OCI-LY7 (cell line): ENCODE measurements around the gene SLIT3. TPM values are rescaled to one million over a fixed set of nuclear protein-coding genes. Genes with fewer than 3 reads are reported as not detected.

Experiments used
- BruUV-seq: library from RNA; stranded (reverse); fragments of 400-500 nt; replicated peaks from 2 replicates; lab custom pipeline; 2021; lab: Mats Ljungman, UMichigan
- CTCF ChIA-PET: fragments of 300-600 bp; sonication (Branson Sonifier 250); formaldehyde crosslinking; loops from one replicate; lab custom pipeline; 2022; ENCODE audit warnings: antibody characterized with exemption; ENCODE audit not compliant: unreplicated experiment; lab: Charles Lee
- POLR2A ChIA-PET: fragments of 300-600 bp; sonication (Branson Sonifier 250); formaldehyde crosslinking; loops from one replicate; lab custom pipeline; 2022; ENCODE audit warnings: antibody characterized with exemption; lab: Charles Lee
- DNase-seq: peaks from one replicate; pipeline ENCODE4 v3.0.0-alpha.2; 2015; ENCODE audit warnings: low spot score
- H2AFZ ChIP-seq: fragments of 200-600 bp; sonication (generic), shearing (Covaris generic); 2 replicates; pipeline ENCODE4 v1.6.1; 2014; ENCODE audit warnings: mild to moderate bottlenecking, antibody characterized with exemption, low read length, moderate library complexity
- H3K27ac ChIP-seq: fragments of 200-600 bp; sonication (generic); 2 replicates; pipeline ENCODE4 v1.5.1; 2014; ENCODE audit warnings: mixed run types, low read depth, mild to moderate bottlenecking, moderate library complexity, low read length, inconsistent platforms; ENCODE audit not compliant: poor library complexity, severe bottlenecking
- H3K36me3 ChIP-seq: fragments of 200-600 bp; sonication (generic); 2 replicates; pipeline ENCODE4 v1.6.1; 2014; ENCODE audit warnings: mild to moderate bottlenecking, antibody characterized with exemption, low read length, moderate library complexity, mixed read lengths; ENCODE audit not compliant: insufficient read depth
- H3K4me1 ChIP-seq: fragments of 200-600 bp; sonication (generic); 2 replicates; pipeline ENCODE4 v1.5.1; 2014; ENCODE audit warnings: mild to moderate bottlenecking, low read length; ENCODE audit not compliant: insufficient read depth, poor library complexity, severe bottlenecking
- H3K4me2 ChIP-seq: fragments of 200-600 bp; sonication (generic); 2 replicates; pipeline ENCODE4 v1.6.1; 2014; ENCODE audit warnings: mild to moderate bottlenecking, low read length
- H3K4me3 ChIP-seq: fragments of 200-600 bp; sonication (generic); 2 replicates; pipeline ENCODE4 v1.5.1; 2014; ENCODE audit warnings: mild to moderate bottlenecking, low read depth, low read length; ENCODE audit not compliant: poor library complexity, severe bottlenecking
- H3K79me2 ChIP-seq: fragments of 200-600 bp; sonication (generic); 2 replicates; pipeline ENCODE4 v1.6.1; 2016; ENCODE audit warnings: low read depth, mild to moderate bottlenecking, low read length, moderate library complexity, mixed read lengths; ENCODE audit not compliant: insufficient read depth
- H3K9me2 ChIP-seq: fragments of 200-600 bp; sonication (generic); 2 replicates; pipeline ENCODE4 v1.6.1; 2016; ENCODE audit warnings: mild to moderate bottlenecking, low read length, mixed read lengths; ENCODE audit not compliant: insufficient read depth
- H3K9me3 ChIP-seq: fragments of 200-600 bp; sonication (generic); 2 replicates; pipeline ENCODE4 v1.6.1; 2014; ENCODE audit warnings: mild to moderate bottlenecking, mixed run types, low read length, mixed read lengths
- H4K20me1 ChIP-seq: fragments of 200-600 bp; sonication (generic); 2 replicates; pipeline ENCODE4 v1.6.1; 2014; ENCODE audit warnings: mild to moderate bottlenecking, antibody characterized with exemption, low read length, moderate library complexity, mixed read lengths; ENCODE audit not compliant: insufficient read depth
- EZH2phosphoT487 ChIP-seq: fragments of 200-600 bp; sonication (generic); IDR thresholded peaks from 2 replicates; pipeline ENCODE4 v1.6.1; 2018; ENCODE audit warnings: low read depth, borderline replicate concordance, mild to moderate bottlenecking, mixed run types, antibody characterized with exemption, low read length, moderate library complexity, mixed read lengths
- intact Hi-C: fragments of 100-400 bp; cut with micrococcal nuclease; formaldehyde crosslinking; loops from one replicate; pipeline ENCODE4 v1.10.0; 2022; ENCODE audit not compliant: unreplicated experiment
- total RNA-seq, 2 experiments: library from RNA; depleted of rRNA in 1 of 2; stranded (reverse); fragments of >200 nt in 1 of 2; shearing (Covaris generic) in 1 of 2; gene quantifications; 2 replicates each; pipeline ENCODE4 v1.2.3, GENCODE V29; 2014 to 2022
- TF ChIP-seq, protein P1 (sequence below): fragments of 200-600 bp; sonication (generic); conservative IDR thresholded peaks from 2 replicates; pipeline ENCODE4 v1.5.1; 2014; ENCODE audit warnings: mild to moderate bottlenecking, antibody characterized with exemption, low read length, moderate library complexity, mixed read lengths

SLIT3 gene
- total RNA-seq, 2 experiments from 2014 or later = not detected

DNA sequence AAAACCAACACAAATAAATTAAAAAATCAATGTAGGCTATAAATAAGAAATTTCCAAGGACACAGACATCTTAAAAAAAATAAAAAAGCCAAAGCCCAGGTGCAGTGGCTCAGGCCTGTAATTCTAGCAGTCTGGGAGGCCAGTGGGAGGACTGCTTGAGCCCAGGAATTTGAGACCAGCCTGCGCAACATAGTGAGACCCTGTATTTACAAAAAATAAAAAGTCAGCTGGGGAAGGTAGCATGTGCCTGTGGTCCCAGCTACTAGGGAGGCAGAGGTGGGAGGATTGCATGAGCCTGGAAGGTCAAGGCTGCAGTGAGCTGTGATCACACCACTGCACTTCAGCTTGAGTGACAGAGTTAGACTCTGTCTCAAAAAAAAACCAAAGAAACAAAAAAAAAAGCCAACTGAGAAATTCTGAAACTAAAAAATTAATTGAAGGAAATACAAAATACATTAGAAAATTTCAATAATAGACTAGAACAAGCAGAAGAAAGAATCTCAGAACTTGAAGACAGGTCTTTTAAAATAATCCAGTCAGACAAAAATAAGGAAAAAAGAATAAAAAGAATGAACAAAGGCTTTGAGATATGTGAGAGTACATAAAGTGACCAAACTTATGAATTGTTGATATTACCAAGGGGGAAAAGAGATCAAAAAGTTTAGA, 572.3 kb downstream of the SLIT3 start:
- Histone ChIP-seq H2AFZ (no peak overlapping the region), H3K4me3 (no peak overlapping the region), H3K4me2 (no peak overlapping the region), H3K9me2 (no peaks in the 10 kb centered on the region), H3K36me3 (no peaks in the 10 kb centered on the region), H3K79me2 (no peaks in the 10 kb centered on the region), H4K20me1 (no peaks in the 10 kb centered on the region), H3K9me3 (peaks cover 4% of the 10 kb centered on the region; the same call in 1 of the 2 replicates), H3K4me1 (no peaks in the 10 kb centered on the region), H3K27ac (no peak overlapping the region)
- TF ChIP-seq, protein P1, sequence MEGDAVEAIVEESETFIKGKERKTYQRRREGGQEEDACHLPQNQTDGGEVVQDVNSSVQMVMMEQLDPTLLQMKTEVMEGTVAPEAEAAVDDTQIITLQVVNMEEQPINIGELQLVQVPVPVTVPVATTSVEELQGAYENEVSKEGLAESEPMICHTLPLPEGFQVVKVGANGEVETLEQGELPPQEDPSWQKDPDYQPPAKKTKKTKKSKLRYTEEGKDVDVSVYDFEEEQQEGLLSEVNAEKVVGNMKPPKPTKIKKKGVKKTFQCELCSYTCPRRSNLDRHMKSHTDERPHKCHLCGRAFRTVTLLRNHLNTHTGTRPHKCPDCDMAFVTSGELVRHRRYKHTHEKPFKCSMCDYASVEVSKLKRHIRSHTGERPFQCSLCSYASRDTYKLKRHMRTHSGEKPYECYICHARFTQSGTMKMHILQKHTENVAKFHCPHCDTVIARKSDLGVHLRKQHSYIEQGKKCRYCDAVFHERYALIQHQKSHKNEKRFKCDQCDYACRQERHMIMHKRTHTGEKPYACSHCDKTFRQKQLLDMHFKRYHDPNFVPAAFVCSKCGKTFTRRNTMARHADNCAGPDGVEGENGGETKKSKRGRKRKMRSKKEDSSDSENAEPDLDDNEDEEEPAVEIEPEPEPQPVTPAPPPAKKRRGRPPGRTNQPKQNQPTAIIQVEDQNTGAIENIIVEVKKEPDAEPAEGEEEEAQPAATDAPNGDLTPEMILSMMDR = no peak
- no peak for TF ChIP-seq EZH2phosphoT487
- POLR2A ChIA-PET = interaction anchor here (0.6 to 0.7 kb wide), 2 partner anchors 10 to 1248 kb away, joined by 3 to 6 read pairs; no protein-coding TSS in a partner anchor
- BruUV-seq = no TSS peak
- DNase-seq = no peak
- CTCF ChIA-PET = no interaction called here
- intact Hi-C loops = no loop called here

DNA sequence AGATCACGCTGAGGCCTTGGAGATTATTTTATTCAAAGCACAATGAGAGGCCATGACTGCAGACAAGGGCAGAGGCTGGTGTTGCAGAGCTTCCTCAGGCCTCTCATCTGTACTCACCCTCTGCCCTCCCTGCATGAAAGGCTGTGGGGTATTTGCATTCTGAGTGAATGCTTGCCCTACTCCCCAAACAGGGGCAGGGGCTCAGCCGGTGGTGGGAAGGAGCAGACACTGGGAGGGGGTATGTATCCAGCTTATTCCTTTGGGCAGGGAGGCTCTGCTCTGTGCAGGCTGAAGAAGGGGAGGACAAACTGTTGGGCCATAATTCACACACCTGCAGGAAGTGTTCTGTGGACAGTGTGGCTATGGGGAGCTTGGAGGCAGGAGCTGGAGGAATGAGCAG, 573.4 kb downstream of the SLIT3 start:
- H3K27ac ChIP-seq = no peak overlapping the region
- TF ChIP-seq EZH2phosphoT487 = no peak
- TF ChIP-seq, protein P1 = no peak
- H3K9me2 ChIP-seq = no peaks in the 10 kb centered on the region
- H4K20me1 ChIP-seq = no peaks in the 10 kb centered on the region
- intact Hi-C loops = no loop called here
- POLR2A ChIA-PET = interaction anchor here (0.7 kb wide), 1 partner anchor 1161 kb away, joined by 4 read pairs; no protein-coding TSS in a partner anchor
- H3K4me3 ChIP-seq = no peak overlapping the region
- CTCF ChIA-PET = no interaction called here
- no peak overlapping the region for H2AFZ ChIP-seq
- H3K79me2 ChIP-seq = no peaks in the 10 kb centered on the region
- BruUV-seq = no TSS peak
- peaks cover 4% of the 10 kb centered on the region; the same call in 1 of the 2 replicates for H3K9me3 ChIP-seq
- no peak for DNase-seq
- H3K36me3 ChIP-seq = no peaks in the 10 kb centered on the region
- no peaks in the 10 kb centered on the region for H3K4me1 ChIP-seq
- no peak overlapping the region for H3K4me2 ChIP-seq

DNA sequence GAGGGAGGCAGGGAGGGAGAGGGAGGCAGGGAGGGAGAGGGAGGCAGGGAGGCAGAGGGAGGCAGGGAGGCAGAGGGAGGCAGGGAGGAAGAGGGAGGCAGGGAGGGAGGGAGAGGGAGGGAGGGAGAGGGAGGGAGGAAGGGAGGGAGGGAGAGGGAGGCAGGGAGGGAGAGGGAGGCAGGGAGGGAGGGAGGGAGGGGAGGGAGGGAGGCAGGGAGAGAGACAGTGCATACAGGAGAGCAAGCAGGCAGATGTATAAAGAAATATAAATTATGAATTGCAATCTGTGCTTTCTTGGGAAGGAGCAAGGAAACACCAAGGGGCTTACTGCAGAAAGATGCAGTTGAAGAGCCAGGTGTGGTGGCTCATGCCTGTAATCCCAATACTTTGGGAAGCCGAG, 574.6 kb downstream of the SLIT3 start:
- ChIA-PET CTCF (no interaction called here), POLR2A (interaction anchor here (0.6 kb wide), 1 partner anchor 37 kb away, joined by 3 read pairs; no protein-coding TSS in a partner anchor)
- intact Hi-C loops = no loop called here

More for the DNA sequence above, 574.6 kb downstream of the SLIT3 start:
- TF ChIP-seq EZH2phosphoT487 = no peak
- TF ChIP-seq, protein P1 = no peak
- no peak overlapping the region for H3K4me3 ChIP-seq
- no peak overlapping the region for H3K27ac ChIP-seq
- no peak overlapping the region for H3K4me2 ChIP-seq
- H3K9me2 ChIP-seq = no peaks in the 10 kb centered on the region
- DNase-seq = no peak
- BruUV-seq = no TSS peak
- no peaks in the 10 kb centered on the region for H3K36me3 ChIP-seq
- H2AFZ ChIP-seq = no peak overlapping the region
- no peaks in the 10 kb centered on the region for H3K79me2 ChIP-seq
- no peaks in the 10 kb centered on the region for H3K4me1 ChIP-seq
- H4K20me1 ChIP-seq = no peaks in the 10 kb centered on the region
- H3K9me3 ChIP-seq = peaks cover 4% of the 10 kb centered on the region; the same call in 1 of the 2 replicates
